Ishikawa (cell line): ENCODE measurements around the gene RIN2.

ENCODE experiments used
- CEBPB ChIP-seq: IDR thresholded peaks from 2 replicates; pipeline ENCODE4 v1.6.1; 2012
- CREB1 ChIP-seq: IDR thresholded peaks from 2 replicates; pipeline ENCODE4 v1.6.1; 2012; ENCODE audit warnings: low read depth
- EGR1 ChIP-seq: IDR thresholded peaks from 2 replicates; pipeline ENCODE4 v1.6.1; 2012
- EP300 ChIP-seq: IDR thresholded peaks from 2 replicates; pipeline ENCODE4 v1.6.1; 2012; ENCODE audit warnings: borderline replicate concordance
- FOXM1 ChIP-seq: IDR thresholded peaks from 2 replicates; pipeline ENCODE4 v1.6.1; 2012; ENCODE audit warnings: low read depth, borderline replicate concordance
- MAX ChIP-seq: IDR thresholded peaks from 2 replicates; pipeline ENCODE4 v1.6.1; 2012
- NFIC ChIP-seq: IDR thresholded peaks from 2 replicates; pipeline ENCODE4 v1.6.1; 2012
- RAD21 ChIP-seq: IDR thresholded peaks from 2 replicates; pipeline ENCODE4 v1.6.1; 2012; ENCODE audit warnings: low read depth
- REST ChIP-seq: IDR thresholded peaks from 2 replicates; pipeline ENCODE4 v1.6.1; 2012; ENCODE audit warnings: low read depth, mild to moderate bottlenecking
- TAF1 ChIP-seq: IDR thresholded peaks from 2 replicates; pipeline ENCODE4 v1.6.1; 2012; ENCODE audit warnings: low read depth, mild to moderate bottlenecking
- TCF12 ChIP-seq: IDR thresholded peaks from 2 replicates; pipeline ENCODE4 v1.6.1; 2012; ENCODE audit warnings: low read depth
- TEAD4 ChIP-seq: IDR thresholded peaks from 2 replicates; pipeline ENCODE4 v1.6.1; 2012
- USF1 ChIP-seq: IDR thresholded peaks from 2 replicates; pipeline ENCODE4 v1.6.1; 2012
- YY1 ChIP-seq: IDR thresholded peaks from 2 replicates; pipeline ENCODE4 v1.6.1; 2012; ENCODE audit warnings: low read depth
- ZBTB7A ChIP-seq: IDR thresholded peaks from 2 replicates; pipeline ENCODE4 v1.6.1; 2012; ENCODE audit warnings: low read depth

RIN2 gene

GRCh38 chr20:19737025-19737424 is 21.0 kb upstream of the RIN2 start:
- TF ChIP-seq REST: no peak
- no peak for TF ChIP-seq YY1
- TF ChIP-seq EP300: no peak
- no peak for TF ChIP-seq TAF1
- TF ChIP-seq MAX: no peak
- TF ChIP-seq USF1: no peak
- no peak for TF ChIP-seq TEAD4
- TF ChIP-seq CEBPB: no peak
- TF ChIP-seq NFIC: no peak
- TF ChIP-seq CREB1: no peak
- TF ChIP-seq FOXM1: no peak
- TF ChIP-seq ZBTB7A: no peak
- no peak for TF ChIP-seq EGR1

- no peak for TF ChIP-seq RAD21
- TF ChIP-seq YY1: no peak
- TF ChIP-seq USF1: no peak
- TF ChIP-seq FOXM1: no peak
- no peak for TF ChIP-seq TEAD4
- no peak for TF ChIP-seq REST
- no peak for TF ChIP-seq NFIC
- TF ChIP-seq TAF1: no peak
- no peak for TF ChIP-seq CREB1
- TF ChIP-seq MAX: no peak
- TF ChIP-seq ZBTB7A: no peak
Measured at GRCh38 chr20:19738951-19739350, 19.1 kb upstream of the RIN2 start.

- TF ChIP-seq FOXM1 (no peak), USF1 (no peak), ZBTB7A (no peak), TEAD4 (no peak), MAX (no peak), CREB1 (no peak), REST (no peak), TAF1 (no peak), NFIC (no peak)
Measured at GRCh38 chr20:19739351-19739750, 18.7 kb upstream of the RIN2 start.

GRCh38 chr20:19740512-19740911 is 17.5 kb upstream of the RIN2 start:
- TF ChIP-seq TEAD4 (no peak), YY1 (no peak), CEBPB (no peak), RAD21 (no peak), TAF1 (no peak), TCF12 (no peak), EGR1 (no peak), REST (no peak), FOXM1 (no peak), USF1 (no peak), EP300 (no peak), NFIC (no peak), CREB1 (no peak), ZBTB7A (no peak), MAX (no peak)
